IMR-90 (cell line): Measurements from ENCODE around the gene CLK3. TPM values are rescaled to one million over a fixed set of nuclear protein-coding genes. Genes with fewer than 3 reads are reported as not detected.

Experiments used
- ATAC-seq: fragments of 200-7000 bp; cut with Tn5 transposase; 2 replicates; pipeline ENCODE4 v1.9.1; 2020; ENCODE audit warnings: low read depth, mild to moderate bottlenecking, moderate library complexity
- BruUV-seq: library from RNA; stranded (reverse); fragments of 400-500 nt; replicated peaks from 2 replicates; lab custom pipeline; 2021; lab: Mats Ljungman, UMichigan
- CTCF ChIA-PET: fragments of 300-600 bp; formaldehyde crosslinking; extraction: SDS; loops from one replicate; lab custom pipeline; 2021; ENCODE audit warnings: antibody characterized with exemption; lab: Yijun Ruan, JAX
- POLR2A ChIA-PET: fragments of 300-600 bp; sonication (Branson Sonifier 250); formaldehyde crosslinking; loops from one replicate; lab custom pipeline; 2022; ENCODE audit warnings: antibody characterized with exemption; ENCODE audit not compliant: unreplicated experiment; lab: Charles Lee
- DNase-seq: peaks from one replicate; pipeline ENCODE4 v3.0.0; 2013
- H2AFZ ChIP-seq: replicated peaks from 2 replicates; pipeline ENCODE3; 2013; ENCODE audit warnings: low read length, mild to moderate bottlenecking; ENCODE audit not compliant: poor library complexity
- H2AK5ac ChIP-seq: 2 replicates; pipeline ENCODE4 v1.6.1; 2013; ENCODE audit warnings: low read depth, low read length, inconsistent platforms
- H2AK9ac ChIP-seq: replicated peaks from 2 replicates; pipeline ENCODE3; 2013; ENCODE audit warnings: mild to moderate bottlenecking, low read depth, low read length, moderate library complexity; ENCODE audit not compliant: poor library complexity
- H2BK120ac ChIP-seq: 2 replicates; pipeline ENCODE4 v1.6.1; 2013; ENCODE audit warnings: low read depth, low read length, inconsistent platforms
- H2BK15ac ChIP-seq: 3 replicates; pipeline ENCODE4 v1.6.1; 2013; ENCODE audit warnings: low read depth, low read length, inconsistent platforms
- H2BK20ac ChIP-seq: 2 replicates; pipeline ENCODE4 v1.6.1; 2013; ENCODE audit warnings: low read depth, mild to moderate bottlenecking, inconsistent platforms, low read length, moderate library complexity
- H2BK5ac ChIP-seq: 2 replicates; pipeline ENCODE4 v1.6.1; 2013; ENCODE audit warnings: mild to moderate bottlenecking, low read depth, low read length, inconsistent platforms; ENCODE audit not compliant: poor library complexity, severe bottlenecking
- H3K14ac ChIP-seq: replicated peaks from 2 replicates; pipeline ENCODE4 v1.6.1; 2013; ENCODE audit warnings: low read depth, low read length, inconsistent platforms
- H3K18ac ChIP-seq: 2 replicates; pipeline ENCODE4 v1.6.1; 2013; ENCODE audit warnings: low read depth, low read length, control low read depth
- H3K23ac ChIP-seq: 2 replicates; pipeline ENCODE4 v1.6.1; 2013; ENCODE audit warnings: low read depth, low read length, inconsistent platforms
- H3K27ac ChIP-seq: 2 replicates; pipeline ENCODE4 v1.5.1; 2013; ENCODE audit warnings: mild to moderate bottlenecking, control low read depth, low read length; ENCODE audit not compliant: insufficient read depth
- H3K27me3 ChIP-seq: 2 replicates; pipeline ENCODE4 v1.6.1; 2013; ENCODE audit warnings: low read length; ENCODE audit not compliant: control insufficient read depth, insufficient read depth
- H3K36me3 ChIP-seq: 2 replicates; pipeline ENCODE4 v1.6.1; 2013; ENCODE audit warnings: low read length, mixed read lengths; ENCODE audit not compliant: control insufficient read depth, insufficient read depth
- H3K4ac ChIP-seq: 2 replicates; pipeline ENCODE4 v1.6.1; 2013; ENCODE audit warnings: low read depth, low read length, inconsistent platforms
- H3K4me1 ChIP-seq: 2 replicates; pipeline ENCODE4 v1.6.1; 2013; ENCODE audit warnings: low read length, mixed read lengths; ENCODE audit not compliant: control insufficient read depth, insufficient read depth
- H3K4me2 ChIP-seq: 2 replicates; pipeline ENCODE4 v1.6.1; 2013; ENCODE audit warnings: low read depth, mild to moderate bottlenecking, control low read depth, low read length, moderate library complexity
- H3K4me3 ChIP-seq: 2 replicates; pipeline ENCODE4 v1.5.1; 2013; ENCODE audit warnings: low read depth, mild to moderate bottlenecking, control low read depth, low read length, moderate library complexity; ENCODE audit not compliant: insufficient read depth
- H3K56ac ChIP-seq: 2 replicates; pipeline ENCODE4 v1.6.1; 2013; ENCODE audit warnings: low read length, inconsistent platforms; ENCODE audit not compliant: insufficient read depth; ENCODE audit errors: extremely low read depth
- H3K79me1 ChIP-seq, 2 experiments: 2 replicates each; pipeline ENCODE4 v1.6.1; 2013; ENCODE audit warnings: low read length in 2 of 2, inconsistent platforms in 1 of 2, low read depth in 1 of 2
- H3K9ac ChIP-seq: 2 replicates; pipeline ENCODE4 v1.6.1; 2013; ENCODE audit warnings: low read depth, low read length, control low read depth
- H3K9me1 ChIP-seq: 2 replicates; pipeline ENCODE4 v1.6.1; 2013; ENCODE audit warnings: low read length, inconsistent platforms; ENCODE audit not compliant: insufficient read depth
- H3K9me3 ChIP-seq: 2 replicates; pipeline ENCODE4 v1.6.1; 2013; ENCODE audit warnings: low read length; ENCODE audit not compliant: control insufficient read depth, insufficient read depth
- H4K20me1 ChIP-seq: 2 replicates; pipeline ENCODE4 v1.6.1; 2013; ENCODE audit warnings: low read length, inconsistent platforms; ENCODE audit not compliant: insufficient read depth
- H4K5ac ChIP-seq: 2 replicates; pipeline ENCODE4 v1.6.1; 2013; ENCODE audit warnings: mild to moderate bottlenecking, low read depth, low read length, control low read depth
- H4K8ac ChIP-seq, 2 experiments: 2 replicates each; pipeline ENCODE4 v1.6.1; 2013; ENCODE audit warnings: low read depth in 2 of 2, low read length in 2 of 2, control low read depth in 1 of 2, inconsistent platforms in 1 of 2
- H4K91ac ChIP-seq: 2 replicates; pipeline ENCODE4 v1.6.1; 2013; ENCODE audit warnings: low read depth, low read length, inconsistent platforms; ENCODE audit not compliant: insufficient read depth
- BHLHE40 ChIP-seq: fragments of 150-350 bp; IDR thresholded peaks from 2 replicates; pipeline ENCODE4 v1.6.1; 2016; ENCODE audit warnings: mild to moderate bottlenecking, low read depth, low read length
- CEBPB ChIP-seq: IDR thresholded peaks from 2 replicates; pipeline ENCODE4 v1.6.1; 2012; ENCODE audit warnings: low read depth, low read length, improper control_type of control experiment
- CTCF ChIP-seq: conservative IDR thresholded peaks from 2 replicates; pipeline ENCODE4 v1.5.1; 2012; ENCODE audit warnings: mild to moderate bottlenecking, low read depth, low read length, improper control_type of control experiment
- FOS ChIP-seq: fragments of 150-350 bp; IDR thresholded peaks from 2 replicates; pipeline ENCODE4 v1.6.1; 2016; ENCODE audit warnings: low read depth, low read length
- RFX5 ChIP-seq: IDR thresholded peaks from 2 replicates; pipeline ENCODE4 v1.8.0; 2012; ENCODE audit warnings: low read depth, mild to moderate bottlenecking, low read length, moderate library complexity
- USF2 ChIP-seq: fragments of 150-350 bp; IDR thresholded peaks from 2 replicates; pipeline ENCODE4 v1.6.1; 2017; ENCODE audit warnings: mild to moderate bottlenecking, antibody characterized with exemption, low read length, low read depth
- WGBS, 2 experiments: methylation state at CpG; one replicate each; pipeline versions ENCODE4 v1.1.5 to v1.1.7; 2013; ENCODE audit warnings: missing lambda C conversion rate in 2 of 2; ENCODE audit not compliant: insufficient read length in 1 of 2; ENCODE audit errors: extremely low coverage in 2 of 2; 5-methylcytosine and 5-hydroxymethylcytosine counted together
- dilution Hi-C: fragments of 300-500 bp; cut with HindIII; formaldehyde crosslinking; loops from one replicate; pipeline ENCODE4 v1.14.3; 2018; ENCODE audit warnings: low sequenced_read_pairs; ENCODE audit not compliant: unreplicated experiment
- in situ Hi-C: fragments of 300-500 bp; cut with MboI; formaldehyde crosslinking; loops from 3 replicates; pipeline ENCODE4 v1.14.3; 2019; ENCODE audit warnings: low sequenced_read_pairs, inconsistent platforms, mixed read lengths
- intact Hi-C: fragments of 100-400 bp; cut with micrococcal nuclease; formaldehyde crosslinking; loops from 2 replicates; pipeline ENCODE4 v1.10.0; 2022
- polyA plus RNA-seq, 3 experiments: library from polyadenylated mRNA; depleted of rRNA; stranded (reverse); fragments of >200 nt; gene quantifications; 2 replicates each; pipeline ENCODE4 v1.2.3, GENCODE V29; 2012; ENCODE audit warnings: low replicate concordance in 1 of 3
- total RNA-seq: library from RNA; depleted of rRNA; stranded (reverse); fragments of >200 nt; gene quantifications from 2 replicates; pipeline ENCODE4 v1.2.3, GENCODE V29; 2012

CLK3 gene
- total and polyA plus RNA-seq, 2 of the 4 experiments (the other 2 are of a cell fraction): 84.7 to 117 TPM

GRCh38 chr15:74598126-74598842 is 17.4 kb upstream of the CLK3 start:
- Histone ChIP-seq H3K4me1 (peaks cover 6% of the 10 kb centered on the region; the same call in 1 of the 2 replicates), H2BK15ac (peak overlapping the region; percentile 76; the same call in 1 of the 3 replicates), H3K27ac (peak overlapping the region; percentile 79), H4K8ac (peak overlapping the region; percentile 68 to 97), H3K27me3 (no peaks in the 10 kb centered on the region), H3K56ac (peak overlapping the region; percentile 63), H2BK5ac (peak overlapping the region; percentile 84), H3K4me2 (peak overlapping the region; percentile 76), H4K5ac (peak overlapping the region; percentile 90), H3K18ac (peak overlapping the region; percentile 59), H3K4me3 (peak overlapping the region; percentile 61), H3K9ac (peak overlapping the region; percentile 89), H2BK120ac (peak overlapping the region; percentile 53), H3K9me3 (no peaks in the 10 kb centered on the region), H3K9me1 (peaks cover 4% of the 10 kb centered on the region; the same call in 1 of the 2 replicates), H3K14ac (peak overlapping the region; percentile 91), H3K4ac (peak overlapping the region; percentile 87), H2BK20ac (no peak overlapping the region), H2AK5ac (peak overlapping the region; percentile 55; the same call in 1 of the 2 replicates), H3K36me3 (peaks cover 3% of the 10 kb centered on the region; the same call in 1 of the 2 replicates), H2AK9ac (peak overlapping the region; percentile 42), H4K20me1 (0 out of 2 replicates have a peak, but pooled peaks cover 3% of the 10 kb centered on the region), H3K79me1 (peaks cover 15 to 16% of the 10 kb centered on the region in 2 experiments; a peak in 3 of 4 replicates), H2AFZ (peak overlapping the region; percentile 91), H3K23ac (peak overlapping the region; percentile 73), H4K91ac (peak overlapping the region; percentile 85)
- dilution Hi-C loops: no loop called here
- intact Hi-C loops: no loop called here
- BruUV-seq: no TSS peak
- TF ChIP-seq CEBPB: no peak
- TF ChIP-seq BHLHE40: peak; percentile 69
- TF ChIP-seq CTCF: no peak
- TF ChIP-seq FOS: peak; percentile 86
- TF ChIP-seq RFX5: peak; percentile 76
- peak; percentile 99 for TF ChIP-seq USF2
- ATAC-seq (peak; percentile 99), DNase-seq (peak; percentile 81)
- POLR2A ChIA-PET: interaction anchor here (0.6 to 0.9 kb wide), 4 partner anchors 13 to 58 kb away, joined by 3 to 4 read pairs (median 3); no protein-coding TSS in a partner anchor
- in situ Hi-C loops: no loop called here
- CTCF ChIA-PET: interaction anchor here (1.4 kb wide), 1 partner anchor 52 kb away, joined by 4 read pairs; no protein-coding TSS in a partner anchor
- WGBS, 2 experiments: 3% methylated on average over 12 of the region's 26 CpGs; no CpG with 5 or more reads in 1 of the 2 experiments
